B cell (primary cell): ENCODE measurements around the gene GAREM1. TPM values are rescaled to one million over a fixed set of nuclear protein-coding genes. Genes with fewer than 3 reads are reported as not detected.

Source experiments
- ATAC-seq: fragments of 200-7000 bp; cut with Tn5 transposase; one replicate; pipeline ENCODE4 v1.10.0; 2021; ENCODE audit warnings: low read depth, mild to moderate bottlenecking, moderate number of reproducible peaks, moderate library complexity
- CTCF ChIA-PET: fragments of 350-600 bp; sonication (Branson Sonifier 250); formaldehyde crosslinking; loops from one replicate; lab custom pipeline; 2021; ENCODE audit warnings: antibody characterized with exemption, inconsistent platforms; lab: Charles Lee
- POLR2A ChIA-PET: fragments of 350-600 bp; sonication (Branson Sonifier 250); formaldehyde crosslinking; loops from one replicate; lab custom pipeline; 2021; ENCODE audit warnings: antibody characterized with exemption; lab: Charles Lee
- DNase-seq: peaks from one replicate; pipeline ENCODE4 v3.0.0; 2013
- H2AFZ ChIP-seq: 2 replicates; pipeline ENCODE4 v1.6.1; 2012; ENCODE audit warnings: mild to moderate bottlenecking, low read depth, low read length; ENCODE audit not compliant: insufficient read depth, poor library complexity, severe bottlenecking
- H3K27ac ChIP-seq, 2 donors: 1 replicate in 1 of 2; 2 replicates in 1 of 2; pipeline ENCODE4 v1.5.1; 2012 to 2013; ENCODE audit warnings: low read length in 2 of 2, mild to moderate bottlenecking in 2 of 2, moderate library complexity in 1 of 2
- H3K27me3 ChIP-seq, 4 experiments: fragments of 200-600 bp in 1 of 4; sonication (generic) in 1 of 4; replicated peaks in 1 of 4; 1 replicate in 2 of 4; 2 replicates in 2 of 4; pipeline versions ENCODE4 v1.6.1 to v1.7.0; 2013 to 2016; ENCODE audit warnings: low read length in 3 of 4, mild to moderate bottlenecking in 2 of 4, mixed read lengths in 1 of 4, moderate library complexity in 1 of 4; ENCODE audit not compliant: insufficient read depth in 4 of 4, control insufficient read depth in 3 of 4; ENCODE audit errors: control extremely low read depth in 1 of 4
- H3K36me3 ChIP-seq, 2 experiments: replicated peaks in 1 of 2; 1 replicate in 1 of 2; 2 replicates in 1 of 2; pipeline versions ENCODE4 v1.6.1 to v1.7.1; 2013; ENCODE audit warnings: low read length in 1 of 2; ENCODE audit not compliant: insufficient read depth in 2 of 2, control insufficient read depth in 1 of 2; ENCODE audit errors: control extremely low read depth in 1 of 2, extremely low read depth in 1 of 2
- H3K4me1 ChIP-seq, 2 donors: fragments of 200-600 bp in 1 of 2; sonication (generic) in 1 of 2; 1 replicate in 1 of 2; 2 replicates in 1 of 2; pipeline versions ENCODE4 v1.5.1 to v1.6.1; 2013 to 2017; ENCODE audit warnings: low read length in 2 of 2; ENCODE audit not compliant: control insufficient read depth in 2 of 2, insufficient read depth in 2 of 2
- H3K4me2 ChIP-seq: replicated peaks from 2 replicates; pipeline ENCODE3; 2012; ENCODE audit warnings: mild to moderate bottlenecking, low read depth, low read length; ENCODE audit not compliant: poor library complexity, severe bottlenecking
- H3K4me3 ChIP-seq, 5 experiments: fragments of 200-600 bp in 1 of 5; sonication (generic) in 1 of 5; 1 replicate in 3 of 5; 2 replicates in 2 of 5; pipeline versions ENCODE4 v1.5.1 to v1.7.0; 2011 to 2016; ENCODE audit warnings: low read length in 4 of 5, mild to moderate bottlenecking in 4 of 5, low read depth in 2 of 5, control low read depth in 1 of 5, moderate library complexity in 1 of 5; ENCODE audit not compliant: insufficient read depth in 1 of 5; ENCODE audit errors: control extremely low read depth in 1 of 5, extremely low read depth in 1 of 5
- H3K79me2 ChIP-seq: fragments of 200-600 bp; sonication (generic); one replicate; pipeline ENCODE4 v1.6.0; 2016; ENCODE audit warnings: low read length; ENCODE audit not compliant: control insufficient read depth, insufficient read depth
- H3K9ac ChIP-seq: fragments of 200-600 bp; sonication (generic); 2 replicates; pipeline ENCODE4 v1.6.1; 2017; ENCODE audit warnings: mild to moderate bottlenecking, low read length, moderate library complexity
- H3K9me3 ChIP-seq, 3 donors: one replicate each; pipeline versions ENCODE4 v1.6.1 to v1.7.1; 2013; ENCODE audit warnings: low read length in 2 of 3; ENCODE audit not compliant: control insufficient read depth in 2 of 3, insufficient read depth in 1 of 3; ENCODE audit errors: control extremely low read depth in 1 of 3
- H4K20me1 ChIP-seq: 2 replicates; pipeline ENCODE4 v1.6.0; 2012; ENCODE audit warnings: mild to moderate bottlenecking, low read length; ENCODE audit not compliant: insufficient read depth, control insufficient read depth, poor library complexity, severe bottlenecking
- H3K27ac Mint-ChIP-seq: one replicate; pipeline ENCODE4 v1.8.0; 2021; ENCODE audit warnings: mixed read lengths
- H3K27me3 Mint-ChIP-seq: one replicate; pipeline ENCODE4 v1.8.0; 2021; ENCODE audit warnings: mixed read lengths
- H3K4me1 Mint-ChIP-seq: one replicate; pipeline ENCODE4 v1.8.0; 2021; ENCODE audit warnings: mixed read lengths
- H3K4me3 Mint-ChIP-seq: one replicate; pipeline ENCODE4 v1.8.0; 2021; ENCODE audit warnings: mixed read lengths
- H3K9me3 Mint-ChIP-seq: one replicate; pipeline ENCODE4 v1.8.0; 2022; ENCODE audit warnings: mixed read lengths; ENCODE audit not compliant: insufficient read depth
- CTCF ChIP-seq: fragments of 200-600 bp; IDR thresholded peaks from one replicate; pipeline ENCODE4 v1.8.0; 2022; ENCODE audit warnings: antibody characterized with exemption, mild to moderate bottlenecking
- EZH2 ChIP-seq: IDR thresholded peaks from 2 replicates; pipeline ENCODE4 v1.6.1; 2012; ENCODE audit warnings: borderline replicate concordance, low read depth, mild to moderate bottlenecking, moderate library complexity, low read length; ENCODE audit not compliant: insufficient read depth, poor library complexity, severe bottlenecking
- WGBS: methylation state at CpG from one replicate; pipeline ENCODE4 v1.1.5; 2013; ENCODE audit warnings: missing lambda C conversion rate; ENCODE audit not compliant: insufficient coverage; 5-methylcytosine and 5-hydroxymethylcytosine counted together
- intact Hi-C: fragments of 100-400 bp; cut with micrococcal nuclease; formaldehyde crosslinking; loops from one replicate; pipeline ENCODE4 v1.10.0; 2022
- polyA minus RNA-seq: library from RNA; depleted of rRNA, polyadenylated mRNA; stranded (reverse); fragments of >200 nt; gene quantifications from 2 replicates; pipeline ENCODE4 v1.2.3, GENCODE V29; 2012
- polyA plus RNA-seq: library from polyadenylated mRNA; depleted of rRNA; stranded (reverse); fragments of >200 nt; gene quantifications from 2 replicates; pipeline ENCODE4 v1.2.3, GENCODE V29; 2012
- total RNA-seq, 2 donors: library from RNA; stranded (reverse); fragments of 120-200 nt in 1 of 2; gene quantifications; 1 replicate in 1 of 2; 2 replicates in 1 of 2; pipeline versions ENCODE4 v1.2.3 to v1.2.4, GENCODE V29; 2013 to 2022

GAREM1 gene
- total RNA-seq (not detected in 2 replicates), polyA plus RNA-seq (not detected in 2 replicates), polyA minus RNA-seq (0.07 TPM in 1 of 2 replicates, not detected in the other)
- total RNA-seq (2013), result 0.16 TPM

- H3K4me3 ChIP-seq, result peak within 1 kb of the TSS in 4 of 5 experiments; percentile 19 to 54 (median 48)
- H3K27me3 Mint-ChIP-seq, result peaks cover 66% of the 10 kb centered on the region
- H3K9ac ChIP-seq, result peak within 1 kb of the TSS; percentile 50
- no peak within 1 kb of the TSS for H3K27ac Mint-ChIP-seq
- DNase-seq (peak; percentile 83), ATAC-seq (peak; percentile 92)
- peak within 1 kb of the TSS; percentile 84 for H3K4me3 Mint-ChIP-seq
- peaks cover 0 to 7% (median 0%) of the 10 kb centered on the region in 3 donors for H3K9me3 ChIP-seq
- WGBS, result under 1% methylated on average over 71 of the region's 82 CpGs
- TF ChIP-seq CTCF, result peak; percentile 24
- TF ChIP-seq EZH2, result no peak
- H3K9me3 Mint-ChIP-seq, result no peaks in the 10 kb centered on the region
- peak within 1 kb of the TSS; percentile 79 for H3K4me2 ChIP-seq
- peak within 1 kb of the TSS; percentile 64 for H2AFZ ChIP-seq
- POLR2A ChIA-PET, result interaction anchor here (0.6 kb wide), 1 partner anchor 321 kb away, joined by 4 read pairs; no protein-coding TSS in a partner anchor
- H3K36me3 ChIP-seq, result no peaks in the 10 kb centered on the region
- no peak within 1 kb of the TSS for H3K27ac ChIP-seq
- no peaks in the 10 kb centered on the region for H3K79me2 ChIP-seq
- H3K27me3 ChIP-seq, result peaks cover 2 to 54% (median 26%) of the 10 kb centered on the region in 4 experiments
- intact Hi-C loops, result loop anchor here (5.0 kb wide), 1 partner anchor 529 kb away; the partner anchor contains the start of gene TRAPPC8
- no peaks in the 10 kb centered on the region for H4K20me1 ChIP-seq
- CTCF ChIA-PET, result interaction anchor here (0.7 to 2.2 kb wide), 4 partner anchors 81 to 200 kb away, joined by 3 to 6 read pairs (median 4); no protein-coding TSS in a partner anchor
- H3K4me1 Mint-ChIP-seq, result peaks cover 25% of the 10 kb centered on the region
- H3K4me1 ChIP-seq, result peaks cover 21 to 24% of the 10 kb centered on the region in 2 donors
These were observed at the start of gene GAREM1 for GRCh38 chr18:32470714-32471633. Gene GAREM1, minus strand, starts transcription at chr18:32470882. Its CDS starts 454 bp downstream, at chr18:32470428.

- Histone ChIP-seq H2AFZ (no peak overlapping the region), H3K4me2 (no peak overlapping the region), H3K27me3 (peaks cover 0 to 6% (median 0%) of the 10 kb centered on the region in 4 experiments), H3K9ac (no peak overlapping the region), H3K9me3 (no peaks in the 10 kb centered on the region), H4K20me1 (no peaks in the 10 kb centered on the region), H3K36me3 (no peaks in the 10 kb centered on the region), H3K4me3 (no peak overlapping the region), H3K27ac (no peak overlapping the region), H3K79me2 (no peaks in the 10 kb centered on the region), H3K4me1 (no peaks in the 10 kb centered on the region)
- Mint-ChIP-seq H3K9me3 (no peaks in the 10 kb centered on the region), H3K27ac (no peak overlapping the region), H3K27me3 (peaks cover 11% of the 10 kb centered on the region), H3K4me1 (no peaks in the 10 kb centered on the region), H3K4me3 (no peak overlapping the region)
- POLR2A ChIA-PET, result no interaction called here
- intact Hi-C loops, result no loop called here
- TF ChIP-seq EZH2 (no peak), CTCF (no peak)
- 100% methylated on average over 2 of the region's 7 CpGs for WGBS
- no peak for ATAC-seq
- CTCF ChIA-PET, result no interaction called here
- no peak for DNase-seq
These were observed 40.5 kb upstream of the GAREM1 start for GRCh38 chr18:32511147-32511546.
